K562 (cell line): Measurements from ENCODE around the gene TNNT1. TPM values are rescaled to one million over a fixed set of nuclear protein-coding genes. Genes with fewer than 3 reads are reported as not detected.
A peak's percentile ranks its signal among the peaks of the same experiment; 100 is the strongest.

Experiments used
- DNMT1 ChIP-seq: fragments of 450-650 bp; IDR thresholded peaks from 2 replicates; pipeline ENCODE4 v1.6.1; 2016; ENCODE audit warnings: antibody characterized with exemption, mild to moderate bottlenecking
- E2F5 ChIP-seq: sonication (generic); formaldehyde crosslinking; IDR thresholded peaks from 2 replicates; pipeline ENCODE4 v1.8.0; 2022; ENCODE audit warnings: mild to moderate bottlenecking, missing genetic modification reagents
- EP300 ChIP-seq: IDR thresholded peaks from 2 replicates; pipeline ENCODE4 v1.6.1; 2012; ENCODE audit warnings: low read length, improper control_type of control experiment
- EWSR1 ChIP-seq: fragments of 450-650 bp; IDR thresholded peaks from 2 replicates; pipeline ENCODE4 v1.6.1; 2018; ENCODE audit warnings: borderline replicate concordance, mild to moderate bottlenecking, low read depth, moderate library complexity; ENCODE audit not compliant: partially characterized antibody
- HMG20A ChIP-seq: fragments of 450-650 bp; formaldehyde crosslinking; conservative IDR thresholded peaks from 2 replicates; pipeline ENCODE4 v1.4.0; 2020; ENCODE audit warnings: mild to moderate bottlenecking, mixed read lengths
- MAZ ChIP-seq, 2 experiments: fragments of 450-650 bp in 1 of 2; sonication (generic) in 1 of 2; formaldehyde crosslinking; IDR thresholded peaks in 1 of 2; conservative IDR thresholded peaks in 1 of 2; 2 replicates each; pipeline versions ENCODE4 v1.4.0 to v1.5.0; 2020; ENCODE audit warnings: mild to moderate bottlenecking in 1 of 2, missing genetic modification reagents in 1 of 2
- MCM2 ChIP-seq: fragments of 450-650 bp; IDR thresholded peaks from 2 replicates; pipeline ENCODE4 v1.6.1; 2017; ENCODE audit warnings: low read depth, mild to moderate bottlenecking
- MXI1 ChIP-seq: IDR thresholded peaks from 2 replicates; pipeline ENCODE4 v1.6.1; 2011; ENCODE audit warnings: low read depth, mild to moderate bottlenecking, improper control_type of control experiment, low read length
- RAD51 ChIP-seq: fragments of 450-650 bp; IDR thresholded peaks from 2 replicates; pipeline ENCODE4 v1.7.1; 2016; ENCODE audit warnings: low read depth, mild to moderate bottlenecking, borderline replicate concordance
- RBFOX2 ChIP-seq: fragments of 200-400 bp; formaldehyde crosslinking; IDR thresholded peaks from 2 replicates; pipeline ENCODE4 v1.6.1; 2017; ENCODE audit warnings: low read depth, mild to moderate bottlenecking, low read length, moderate library complexity
- RREB1 ChIP-seq: fragments of 250-450 bp; sonication (Bioruptor Pico); IDR thresholded peaks from 2 replicates; pipeline ENCODE4 v1.4.0; 2020
- SPI1 ChIP-seq: IDR thresholded peaks from 2 replicates; pipeline ENCODE4 v1.6.1; 2011; ENCODE audit warnings: low read depth, low read length, control low read depth, borderline replicate concordance
- TBP ChIP-seq: optimal IDR thresholded peaks from 2 replicates; pipeline ENCODE3; 2011; ENCODE audit warnings: low read depth, low read length, improper control_type of control experiment
- TCF7 ChIP-seq: sonication (generic); IDR thresholded peaks from 2 replicates; pipeline ENCODE4 v1.6.1; 2016; ENCODE audit warnings: antibody characterized with exemption, borderline replicate concordance
- ZC3H11A ChIP-seq: IDR thresholded peaks from 2 replicates; pipeline ENCODE4 v1.6.1; 2012; ENCODE audit warnings: low read depth, low read length, improper control_type of control experiment
- ZNF224 ChIP-seq: sonication (generic); formaldehyde crosslinking; IDR thresholded peaks from 2 replicates; pipeline ENCODE4 v1.8.0; 2022; ENCODE audit warnings: mild to moderate bottlenecking, missing genetic modification reagents
- ZNF695 ChIP-seq: fragments of 450-650 bp; formaldehyde crosslinking; IDR thresholded peaks from 2 replicates; pipeline ENCODE4 v1.4.0; 2020; ENCODE audit warnings: mild to moderate bottlenecking, moderate library complexity
- polyA plus RNA-seq, 8 experiments: library from polyadenylated mRNA; depleted of rRNA in 4 of 8; stranded (reverse) in 5 of 8; unstranded in 3 of 8; fragments of >200 nt; fragmentation: Nextera tagmentation in 2 of 8; fragmentation: Illumina TruSeq in 1 of 8; extraction: Ambion mirVana in 2 of 8; extraction: Trizol in 1 of 8; gene quantifications; 2 replicates each; pipeline versions ENCODE4 v1.2.1 to v1.2.3, GENCODE V29; 2011 to 2014; ENCODE audit warnings: inconsistent platforms in 1 of 8, missing spikeins in 1 of 8
- total RNA-seq, 7 experiments: library from RNA; depleted of rRNA in 6 of 7; stranded (reverse); fragments of >200 nt in 6 of 7; fragmentation: Illumina TruSeq in 2 of 7; extraction: Trizol in 2 of 7; gene quantifications; 2 replicates each; pipeline versions ENCODE4 v1.2.1 to v1.2.3, GENCODE V29; 2011 to 2021; ENCODE audit warnings: low replicate concordance in 1 of 7
- TF ChIP-seq, protein P1 (sequence below): fragments of 250-450 bp; sonication (Bioruptor Pico); IDR thresholded peaks from 2 replicates; pipeline ENCODE4 v1.4.0; 2020
- TF ChIP-seq, protein P2 (sequence below): sonication (generic); formaldehyde crosslinking; IDR thresholded peaks from 2 replicates; pipeline ENCODE4 v1.8.1; 2023; ENCODE audit warnings: mild to moderate bottlenecking, missing genetic modification reagents

Gene TNNT1
- total and polyA plus RNA-seq, 9 of the 15 experiments (the other 6 are each of a cell fraction or from before 2014, with no cell fraction given): 31.8 to 390 (median 227) TPM

- no peak for TF ChIP-seq RREB1 (CRISPR knock-in tag)
- TF ChIP-seq ZNF224 (CRISPR knock-in tag): no peak
- peak; percentile 90 for TF ChIP-seq RBFOX2
- TF ChIP-seq MXI1: no peak
- TF ChIP-seq, protein P1, sequence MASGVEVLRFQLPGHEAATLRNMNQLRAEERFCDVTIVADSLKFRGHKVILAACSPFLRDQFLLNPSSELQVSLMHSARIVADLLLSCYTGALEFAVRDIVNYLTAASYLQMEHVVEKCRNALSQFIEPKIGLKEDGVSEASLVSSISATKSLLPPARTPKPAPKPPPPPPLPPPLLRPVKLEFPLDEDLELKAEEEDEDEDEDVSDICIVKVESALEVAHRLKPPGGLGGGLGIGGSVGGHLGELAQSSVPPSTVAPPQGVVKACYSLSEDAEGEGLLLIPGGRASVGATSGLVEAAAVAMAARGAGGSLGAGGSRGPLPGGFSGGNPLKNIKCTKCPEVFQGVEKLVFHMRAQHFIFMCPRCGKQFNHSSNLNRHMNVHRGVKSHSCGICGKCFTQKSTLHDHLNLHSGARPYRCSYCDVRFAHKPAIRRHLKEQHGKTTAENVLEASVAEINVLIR (CRISPR knock-in tag): no peak
- TF ChIP-seq MAZ (CRISPR knock-in tag; conservative IDR thresholded peaks at IDR 0.05 in 1 of 2, IDR thresholded peaks at IDR 0.05 in 1 of 2): peak; percentile 52 to 65; a peak in 3 of 4 replicates
- TF ChIP-seq HMG20A: no peak
- TF ChIP-seq DNMT1: 0 out of 2 replicates have a peak, but pooled peaks have one; percentile 47
- TF ChIP-seq TBP: peak; percentile 59
- TF ChIP-seq, protein P2, sequence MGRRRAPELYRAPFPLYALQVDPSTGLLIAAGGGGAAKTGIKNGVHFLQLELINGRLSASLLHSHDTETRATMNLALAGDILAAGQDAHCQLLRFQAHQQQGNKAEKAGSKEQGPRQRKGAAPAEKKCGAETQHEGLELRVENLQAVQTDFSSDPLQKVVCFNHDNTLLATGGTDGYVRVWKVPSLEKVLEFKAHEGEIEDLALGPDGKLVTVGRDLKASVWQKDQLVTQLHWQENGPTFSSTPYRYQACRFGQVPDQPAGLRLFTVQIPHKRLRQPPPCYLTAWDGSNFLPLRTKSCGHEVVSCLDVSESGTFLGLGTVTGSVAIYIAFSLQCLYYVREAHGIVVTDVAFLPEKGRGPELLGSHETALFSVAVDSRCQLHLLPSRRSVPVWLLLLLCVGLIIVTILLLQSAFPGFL (CRISPR knock-in tag): no peak
- TF ChIP-seq TCF7: no peak
- TF ChIP-seq ZNF695 (CRISPR knock-in tag): no peak
- no peak for TF ChIP-seq EWSR1
- no peak for TF ChIP-seq EP300
- TF ChIP-seq RAD51: no peak
- TF ChIP-seq SPI1: peak; percentile 56; the same call in 1 of the 2 replicates
- TF ChIP-seq E2F5 (CRISPR knock-in tag): no peak
- no peak for TF ChIP-seq ZC3H11A
- TF ChIP-seq MCM2: no peak
These were observed 26.3 kb upstream of the TNNT1 start (continued) for GRCh38 chr19:55175117-55175867.
